Spleen (tissue), 11 donors: ENCODE results near the gene ELF2. TPM values are rescaled to one million over a fixed set of nuclear protein-coding genes. Genes with fewer than 3 reads are reported as not detected.
A peak's percentile ranks its signal among the peaks of the same experiment; 100 is the strongest.

ENCODE experiments used
- DNase-seq: peaks from one replicate; pipeline ENCODE4 v3.0.0-alpha.2; 2020
- H3K27ac ChIP-seq, 8 donors: fragments of 200-600 bp; sonication (generic) in 7 of 8; 1 replicate in 4 of 8; 2 replicates in 4 of 8; pipeline versions ENCODE4 v1.5.0 to v1.8.0; 2016 to 2021; ENCODE audit warnings: inconsistent platforms in 4 of 8, mild to moderate bottlenecking in 4 of 8, moderate library complexity in 1 of 8
- H3K27me3 ChIP-seq, 7 donors: fragments of 200-600 bp; sonication (generic) in 6 of 7; replicated peaks in 1 of 7; 1 replicate in 4 of 7; 2 replicates in 3 of 7; pipeline versions ENCODE4 v1.5.0 to v1.8.0; 2016 to 2021; ENCODE audit warnings: inconsistent platforms in 3 of 7, mild to moderate bottlenecking in 1 of 7
- H3K36me3 ChIP-seq, 6 donors: fragments of 200-600 bp; sonication (generic) in 5 of 6; 1 replicate in 4 of 6; 2 replicates in 2 of 6; pipeline versions ENCODE4 v1.5.0 to v1.8.0; 2016 to 2021; ENCODE audit warnings: inconsistent platforms in 2 of 6
- H3K4me1 ChIP-seq, 6 donors: fragments of 200-600 bp; sonication (generic) in 5 of 6; 1 replicate in 3 of 6; 2 replicates in 3 of 6; pipeline versions ENCODE4 v1.5.0 to v1.8.0; 2016 to 2021; ENCODE audit warnings: inconsistent platforms in 3 of 6
- H3K4me3 ChIP-seq, 8 donors: fragments of 200-600 bp; sonication (generic) in 7 of 8; 1 replicate in 4 of 8; 2 replicates in 4 of 8; pipeline versions ENCODE4 v1.5.0 to v1.8.0; 2016 to 2021; ENCODE audit warnings: inconsistent platforms in 4 of 8, mild to moderate bottlenecking in 4 of 8, moderate library complexity in 2 of 8
- H3K9me3 ChIP-seq, 8 donors: fragments of 200-600 bp; sonication (generic) in 7 of 8; 1 replicate in 4 of 8; 2 replicates in 4 of 8; pipeline versions ENCODE4 v1.5.0 to v1.8.0; 2016 to 2021; ENCODE audit warnings: inconsistent platforms in 4 of 8
- POLR2A ChIP-seq, 3 donors: fragments of 450-650 bp; IDR thresholded peaks; one replicate each; pipeline ENCODE4 v1.5.1; 2017; ENCODE audit warnings: antibody characterized with exemption in 3 of 3, mild to moderate bottlenecking in 1 of 3
- POLR2AphosphoS5 ChIP-seq, 3 donors: sonication (generic); formaldehyde crosslinking; IDR thresholded peaks; one replicate each; pipeline ENCODE4 v1.5.1; 2017; ENCODE audit warnings: antibody characterized with exemption in 3 of 3
- WGBS, 5 donors: extraction: QIAGEN DNeasy Blood & Tissue Kit in 3 of 5; methylation state at CpG; one replicate each; pipeline versions ENCODE4 v1.1.5 to v1.1.7; 2013 to 2018; 5-methylcytosine and 5-hydroxymethylcytosine counted together
- intact Hi-C: fragments of 100-400 bp; cut with DNase I; formaldehyde crosslinking; loops from one replicate; pipeline ENCODE4 v1.15.0; 2023; ENCODE audit warnings: low total_unique reads
- polyA plus RNA-seq, 3 donors: library from polyadenylated mRNA; stranded (reverse); fragments of 200-250 nt; gene quantifications; one replicate each; pipeline ENCODE4 v1.2.1, GENCODE V29; 2013
- total RNA-seq, 7 donors: library from RNA; depleted of rRNA in 3 of 7; stranded (reverse); fragments of >200 nt in 3 of 7; fragmentation: NEBNext Ultra II Directional in 4 of 7; extraction: Animal tissue kit (Norgen Biotek cat#: 25700) in 4 of 7; gene quantifications; one replicate each; pipeline versions ENCODE4 v1.1.0 to v1.2.1, GENCODE V29; 2016 to 2021
- TF ChIP-seq, protein P1 (sequence below), 11 experiments: fragments of 200-600 bp in 7 of 11; fragments of 450-650 bp in 4 of 11; sonication (generic) in 4 of 11; IDR thresholded peaks in 8 of 11; conservative IDR thresholded peaks in 3 of 11; 1 replicate in 7 of 11; 2 replicates in 4 of 11; pipeline versions ENCODE4 v1.4.0 to v1.8.0; 2016 to 2021; ENCODE audit warnings: antibody characterized with exemption in 11 of 11, inconsistent platforms in 4 of 11, mild to moderate bottlenecking in 1 of 11
- donor health status: healthy with polysubstance abuse.
- donor health status: DM: no; HTN: no; CAD: no; lungs with moderate emphysema.
- donor health status: DM: no; HTN: no; CAD: no.
- donor health status: Bipolar disorder and iron deficiency.
- donor health status: healthy.
- donor health status: DM: no; HTN: no; CAD: no.
- donor health status: DM: yes; HTN: yes; CAD: no.

ELF2 gene
- total and polyA plus RNA-seq, 10 donors, result 13.0 to 85.8 (median 62.2) TPM

DNA sequence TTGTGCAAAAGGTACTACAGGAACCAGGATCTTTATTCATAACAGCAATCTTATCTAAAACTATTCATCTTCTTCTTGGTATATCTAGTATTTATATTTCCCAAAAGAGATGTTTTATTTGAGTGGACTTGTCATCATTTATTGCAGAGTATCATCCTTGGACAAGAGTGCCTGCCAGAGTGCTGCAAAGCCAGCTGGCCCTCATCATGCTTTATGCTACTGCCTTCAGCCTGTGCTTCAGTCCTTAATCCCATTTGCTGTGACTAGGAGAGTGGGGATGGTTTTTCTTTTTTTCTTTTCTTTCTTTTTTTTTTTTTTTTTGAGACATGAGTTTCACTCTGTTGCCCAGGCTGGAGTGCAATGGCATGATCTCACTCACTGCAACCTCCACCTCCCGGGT is 33.5 kb upstream of the ELF2 start:
- H3K4me1 ChIP-seq, result peaks cover 8 to 70% (median 34%) of the 10 kb centered on the region in 6 donors
- 68 to 96% (median 91%) methylated on average over 1 of the region's 1 CpG for WGBS, 5 donors
- H3K27ac ChIP-seq, result peak overlapping the region in 5 of 8 donors; percentile 15 to 87 (median 84)
- H3K4me3 ChIP-seq, result no peak overlapping the region
- H3K9me3 ChIP-seq, result no peaks in the 10 kb centered on the region
- peak in 1 of 3 donors; percentile 83 for TF ChIP-seq POLR2AphosphoS5 (IDR thresholded peaks at IDR 0.05)
- TF ChIP-seq, protein P1, sequence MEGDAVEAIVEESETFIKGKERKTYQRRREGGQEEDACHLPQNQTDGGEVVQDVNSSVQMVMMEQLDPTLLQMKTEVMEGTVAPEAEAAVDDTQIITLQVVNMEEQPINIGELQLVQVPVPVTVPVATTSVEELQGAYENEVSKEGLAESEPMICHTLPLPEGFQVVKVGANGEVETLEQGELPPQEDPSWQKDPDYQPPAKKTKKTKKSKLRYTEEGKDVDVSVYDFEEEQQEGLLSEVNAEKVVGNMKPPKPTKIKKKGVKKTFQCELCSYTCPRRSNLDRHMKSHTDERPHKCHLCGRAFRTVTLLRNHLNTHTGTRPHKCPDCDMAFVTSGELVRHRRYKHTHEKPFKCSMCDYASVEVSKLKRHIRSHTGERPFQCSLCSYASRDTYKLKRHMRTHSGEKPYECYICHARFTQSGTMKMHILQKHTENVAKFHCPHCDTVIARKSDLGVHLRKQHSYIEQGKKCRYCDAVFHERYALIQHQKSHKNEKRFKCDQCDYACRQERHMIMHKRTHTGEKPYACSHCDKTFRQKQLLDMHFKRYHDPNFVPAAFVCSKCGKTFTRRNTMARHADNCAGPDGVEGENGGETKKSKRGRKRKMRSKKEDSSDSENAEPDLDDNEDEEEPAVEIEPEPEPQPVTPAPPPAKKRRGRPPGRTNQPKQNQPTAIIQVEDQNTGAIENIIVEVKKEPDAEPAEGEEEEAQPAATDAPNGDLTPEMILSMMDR (IDR thresholded peaks at IDR 0.05 in 8 of 11, conservative IDR thresholded peaks at IDR 0.05 in 3 of 11), result no peak
- no peaks in the 10 kb centered on the region for H3K36me3 ChIP-seq
- intact Hi-C loops, result no loop called here
- no peak for DNase-seq
- H3K27me3 ChIP-seq, result no peaks in the 10 kb centered on the region

DNA sequence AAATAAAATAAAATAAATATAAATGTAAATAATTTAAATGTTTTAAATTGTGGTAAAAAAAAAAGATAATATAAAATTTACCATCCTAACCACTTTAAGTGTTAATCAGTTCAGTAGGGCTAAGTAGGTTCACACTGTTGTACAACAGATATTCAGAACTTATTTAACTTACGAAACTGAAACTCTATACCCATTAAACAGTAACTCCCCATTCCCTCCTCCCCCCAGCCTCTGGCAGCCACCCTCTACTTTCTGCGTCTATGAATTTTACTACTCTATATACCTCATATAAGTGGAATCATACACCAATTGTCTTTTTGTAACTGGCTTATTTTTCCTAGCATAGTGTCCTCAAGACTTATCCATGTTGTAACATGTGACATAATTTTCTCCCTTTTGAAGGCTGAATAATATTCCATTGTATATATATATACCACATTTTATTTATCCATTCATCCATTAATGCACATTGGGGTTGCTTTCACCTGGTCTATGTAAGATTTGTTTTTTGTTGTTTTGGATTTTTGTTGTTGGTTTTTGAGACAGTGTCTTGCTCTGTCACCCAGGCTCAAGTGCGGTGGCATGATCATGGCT is 32.5 kb upstream of the ELF2 start:
- 80 to 88% (median 87%) methylated on average over 3 of the region's 3 CpGs for WGBS, 5 donors
- intact Hi-C loops, result no loop called here
- H3K27me3 ChIP-seq, result no peaks in the 10 kb centered on the region
- no peak for TF ChIP-seq POLR2A (IDR thresholded peaks at IDR 0.05)
- no peak for TF ChIP-seq POLR2AphosphoS5 (IDR thresholded peaks at IDR 0.05)
- TF ChIP-seq, protein P1 (IDR thresholded peaks at IDR 0.05 in 8 of 11, conservative IDR thresholded peaks at IDR 0.05 in 3 of 11), result no peak
- H3K36me3 ChIP-seq, result no peaks in the 10 kb centered on the region
- peak overlapping the region in 5 of 8 donors; percentile 15 to 87 (median 86) for H3K27ac ChIP-seq
- H3K9me3 ChIP-seq, result no peaks in the 10 kb centered on the region
- no peak for DNase-seq
- H3K4me1 ChIP-seq, result peaks cover 8 to 60% (median 29%) of the 10 kb centered on the region in 6 donors
- no peak overlapping the region for H3K4me3 ChIP-seq

DNA sequence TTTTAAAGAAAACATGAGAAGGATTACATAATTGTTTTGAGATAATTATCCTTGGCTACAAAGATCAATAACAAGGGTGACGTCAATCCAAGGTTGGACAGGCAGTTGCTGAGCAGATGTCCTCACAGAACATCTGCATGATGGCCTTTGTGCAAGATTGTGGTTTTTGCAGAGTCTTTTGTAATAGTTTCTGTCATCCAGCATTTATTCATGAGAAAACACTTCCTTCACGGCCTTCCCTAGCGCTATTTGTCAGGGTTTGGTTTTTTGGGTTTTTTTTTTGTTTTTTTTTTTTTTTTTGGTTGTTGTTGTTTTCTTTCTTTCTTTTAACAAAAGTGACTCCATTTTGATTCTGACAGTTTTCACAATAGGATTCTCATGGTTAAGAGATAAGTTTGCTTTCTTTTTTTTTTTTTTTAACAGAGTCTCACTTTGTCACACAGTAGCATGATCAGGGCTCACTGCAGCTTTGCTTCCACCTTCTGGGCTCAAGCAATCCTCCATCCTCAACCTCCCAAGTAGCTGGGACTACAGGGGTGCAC is 31.5 kb upstream of the ELF2 start:
- H3K27me3 ChIP-seq, result no peaks in the 10 kb centered on the region
- TF ChIP-seq POLR2A (IDR thresholded peaks at IDR 0.05) (no peak), POLR2AphosphoS5 (IDR thresholded peaks at IDR 0.05) (peak in 1 of 3 donors; percentile 85)
- TF ChIP-seq, protein P1 (IDR thresholded peaks at IDR 0.05 in 8 of 11, conservative IDR thresholded peaks at IDR 0.05 in 3 of 11), result no peak
- peak overlapping the region in 1 of 8 donors; percentile 33 for H3K4me3 ChIP-seq
- intact Hi-C loops, result no loop called here
- DNase-seq, result no peak
- H3K4me1 ChIP-seq, result peaks cover 0 to 50% (median 19%) of the 10 kb centered on the region in 6 donors
- no peaks in the 10 kb centered on the region for H3K9me3 ChIP-seq
- H3K36me3 ChIP-seq, result no peaks in the 10 kb centered on the region
- WGBS, 5 donors, result 23 to 42% (median 26%) methylated on average over 3 of the region's 3 CpGs
- peak overlapping the region in 7 of 8 donors; percentile 57 to 87 (median 84) for H3K27ac ChIP-seq

DNA sequence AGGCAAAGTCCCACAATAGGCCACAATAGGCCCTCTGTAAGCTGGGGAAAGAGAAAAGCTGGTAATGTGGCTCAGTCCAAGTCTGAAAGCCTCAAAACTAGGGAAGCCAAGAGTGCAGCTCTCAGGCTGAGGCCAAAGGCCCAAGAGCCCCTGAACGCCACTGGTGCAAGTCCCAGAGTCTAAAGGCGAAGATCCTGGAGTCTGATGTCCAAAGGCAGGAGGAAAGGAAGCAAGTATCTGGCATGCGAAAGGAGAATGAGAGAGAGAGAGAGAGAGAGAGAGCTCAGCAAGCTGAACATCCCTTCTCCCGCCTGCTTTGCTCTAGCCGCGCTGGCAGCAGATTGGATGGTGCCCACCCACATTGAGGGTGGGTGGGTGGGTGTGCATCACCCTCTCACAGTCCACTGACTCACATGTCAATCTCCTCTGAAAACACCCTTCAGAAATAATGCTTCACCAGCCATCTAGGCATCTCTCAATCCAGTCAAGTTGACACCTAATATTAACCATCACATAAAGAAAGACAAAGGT is 30.9 kb upstream of the ELF2 start:
- H3K9me3 ChIP-seq, result no peaks in the 10 kb centered on the region
- intact Hi-C loops, result no loop called here
- 71 to 85% (median 80%) methylated on average over 5 to 6 of the region's 6 CpGs for WGBS, 5 donors
- peak overlapping the region in 1 of 8 donors; percentile 33 for H3K4me3 ChIP-seq
- no peaks in the 10 kb centered on the region for H3K36me3 ChIP-seq
- TF ChIP-seq, protein P1 (IDR thresholded peaks at IDR 0.05 in 8 of 11, conservative IDR thresholded peaks at IDR 0.05 in 3 of 11), result no peak
- no peak for TF ChIP-seq POLR2AphosphoS5 (IDR thresholded peaks at IDR 0.05)
- TF ChIP-seq POLR2A (IDR thresholded peaks at IDR 0.05), result no peak
- H3K27me3 ChIP-seq, result no peaks in the 10 kb centered on the region
- peaks cover 0 to 44% (median 18%) of the 10 kb centered on the region in 6 donors for H3K4me1 ChIP-seq
- no peak for DNase-seq
- H3K27ac ChIP-seq, result peak overlapping the region in 7 of 8 donors; percentile 63 to 87 (median 84)
